ENCODE measurements around the gene STING1. TPM values are rescaled to one million over a fixed set of nuclear protein-coding genes. Genes with fewer than 3 reads are reported as not detected.

STING1 gene
- total and polyA plus RNA-seq, 2 donors (not counting 1 experiment from before 2014, with no cell fraction given), result 70.2 to 78.4 TPM

GRCh38 chr5:139494256-139494655, 11.7 kb upstream of the STING1 start:
- no peaks in the 10 kb centered on the region for H3K9me3 ChIP-seq (ENCODE audit: control insufficient read depth, insufficient read depth, low read depth, low read length)
- H4K20me1 ChIP-seq (ENCODE audit: control insufficient read depth, extremely low read depth, insufficient read depth, low read length), result no peaks in the 10 kb centered on the region
- H3K4me2 ChIP-seq (ENCODE audit: extremely low read depth, insufficient read depth, low read length), result no peak overlapping the region
- no peak overlapping the region for H2AFZ ChIP-seq (ENCODE audit: low read length)
- TF ChIP-seq CTCF (conservative IDR thresholded peaks at IDR 0.05 in 1 of 2, IDR thresholded peaks at IDR 0.05 in 1 of 2; ENCODE audit: low read depth in 1 of 2, low read length in 2 of 2) (no peak), EZH2 (IDR thresholded peaks at IDR 0.05; ENCODE audit: low read length, missing control alignments) (no peak)
- H3K27me3 ChIP-seq (ENCODE audit: control insufficient read depth, insufficient read depth, low read length), result no peaks in the 10 kb centered on the region
- H3K36me3 ChIP-seq (ENCODE audit: control insufficient read depth, insufficient read depth, low read length), result no peaks in the 10 kb centered on the region
- peaks cover 25% of the 10 kb centered on the region for H3K4me1 ChIP-seq (ENCODE audit: control insufficient read depth, extremely low read depth, insufficient read depth, low read length)
- no peak overlapping the region for H3K27ac ChIP-seq (ENCODE audit: insufficient read depth, low read length)
- H3K79me2 ChIP-seq (ENCODE audit: control insufficient read depth, insufficient read depth, low read length), result no peaks in the 10 kb centered on the region
- no peak overlapping the region for H3K9ac ChIP-seq (ENCODE audit: insufficient read depth, low read length)
- no peak overlapping the region for H3K4me3 ChIP-seq (replicated peaks in 1 of 4; ENCODE audit: control extremely low read depth in 1 of 4, insufficient read depth in 1 of 4, low read depth in 3 of 4, low read length in 4 of 4)
- DNase-seq (ENCODE audit: low read depth in 2 of 2), result peak in 1 of 2 donors; percentile 21

- Histone ChIP-seq H3K4me1 (ENCODE audit: control insufficient read depth, extremely low read depth, insufficient read depth, low read length) (peaks cover 25% of the 10 kb centered on the region), H3K36me3 (ENCODE audit: control insufficient read depth, insufficient read depth, low read length) (no peaks in the 10 kb centered on the region), H3K4me3 (replicated peaks in 1 of 4; ENCODE audit: control extremely low read depth in 1 of 4, insufficient read depth in 1 of 4, low read depth in 3 of 4, low read length in 4 of 4) (peak overlapping the region in 2 of 4 experiments; percentile 21 to 22), H4K20me1 (ENCODE audit: control insufficient read depth, extremely low read depth, insufficient read depth, low read length) (no peaks in the 10 kb centered on the region), H3K27ac (ENCODE audit: insufficient read depth, low read length) (peak overlapping the region; percentile 44), H3K4me2 (ENCODE audit: extremely low read depth, insufficient read depth, low read length) (peak overlapping the region; percentile 62), H3K79me2 (ENCODE audit: control insufficient read depth, insufficient read depth, low read length) (no peaks in the 10 kb centered on the region), H3K9ac (ENCODE audit: insufficient read depth, low read length) (peak overlapping the region; percentile 7), H3K27me3 (ENCODE audit: control insufficient read depth, insufficient read depth, low read length) (no peaks in the 10 kb centered on the region), H2AFZ (ENCODE audit: low read length) (peak overlapping the region; percentile 54), H3K9me3 (ENCODE audit: control insufficient read depth, insufficient read depth, low read depth, low read length) (no peaks in the 10 kb centered on the region)
- DNase-seq (ENCODE audit: low read depth in 2 of 2), result peak in 1 of 2 donors; percentile 67
- TF ChIP-seq EZH2 (IDR thresholded peaks at IDR 0.05; ENCODE audit: low read length, missing control alignments) (no peak), CTCF (conservative IDR thresholded peaks at IDR 0.05 in 1 of 2, IDR thresholded peaks at IDR 0.05 in 1 of 2; ENCODE audit: low read depth in 1 of 2, low read length in 2 of 2) (no peak)
These were observed 10.2 kb upstream of the STING1 start for GRCh38 chr5:139492700-139493192.

GRCh38 chr5:139488260-139488659, 5.7 kb upstream of the STING1 start:
- H3K4me3 ChIP-seq (replicated peaks in 1 of 4; ENCODE audit: control extremely low read depth in 1 of 4, insufficient read depth in 1 of 4, low read depth in 3 of 4, low read length in 4 of 4), result no peak overlapping the region
- no peak overlapping the region for H3K27ac ChIP-seq (ENCODE audit: insufficient read depth, low read length)
- H3K9me3 ChIP-seq (ENCODE audit: control insufficient read depth, insufficient read depth, low read depth, low read length), result no peaks in the 10 kb centered on the region
- no peaks in the 10 kb centered on the region for H3K79me2 ChIP-seq (ENCODE audit: control insufficient read depth, insufficient read depth, low read length)
- DNase-seq (ENCODE audit: low read depth in 2 of 2), result no peak
- peaks cover 9% of the 10 kb centered on the region for H3K4me1 ChIP-seq (ENCODE audit: control insufficient read depth, extremely low read depth, insufficient read depth, low read length)
- H3K9ac ChIP-seq (ENCODE audit: insufficient read depth, low read length), result no peak overlapping the region
- peak overlapping the region; percentile 75 for H2AFZ ChIP-seq (ENCODE audit: low read length)
- H3K4me2 ChIP-seq (ENCODE audit: extremely low read depth, insufficient read depth, low read length), result no peak overlapping the region
- no peaks in the 10 kb centered on the region for H3K27me3 ChIP-seq (ENCODE audit: control insufficient read depth, insufficient read depth, low read length)
- TF ChIP-seq EZH2 (IDR thresholded peaks at IDR 0.05; ENCODE audit: low read length, missing control alignments), result no peak
- no peak for TF ChIP-seq CTCF (conservative IDR thresholded peaks at IDR 0.05 in 1 of 2, IDR thresholded peaks at IDR 0.05 in 1 of 2; ENCODE audit: low read depth in 1 of 2, low read length in 2 of 2)
- no peaks in the 10 kb centered on the region for H4K20me1 ChIP-seq (ENCODE audit: control insufficient read depth, extremely low read depth, insufficient read depth, low read length)
- no peaks in the 10 kb centered on the region for H3K36me3 ChIP-seq (ENCODE audit: control insufficient read depth, insufficient read depth, low read length)

Data from fibroblast of lung (primary cell).